Measurements from ENCODE around the gene CCL28. TPM values are rescaled to one million over a fixed set of nuclear protein-coding genes. Genes with fewer than 3 reads are reported as not detected.
"Not testable (repeated sequence)": the region's sequence is repeated elsewhere in the genome, so short reads cannot be mapped to it uniquely, and the experiment has no call there.

Gene CCL28
- total and polyA plus RNA-seq, 9 of the 15 experiments (the other 6 are each of a cell fraction or from before 2014, with no cell fraction given), result not detected

DNA sequence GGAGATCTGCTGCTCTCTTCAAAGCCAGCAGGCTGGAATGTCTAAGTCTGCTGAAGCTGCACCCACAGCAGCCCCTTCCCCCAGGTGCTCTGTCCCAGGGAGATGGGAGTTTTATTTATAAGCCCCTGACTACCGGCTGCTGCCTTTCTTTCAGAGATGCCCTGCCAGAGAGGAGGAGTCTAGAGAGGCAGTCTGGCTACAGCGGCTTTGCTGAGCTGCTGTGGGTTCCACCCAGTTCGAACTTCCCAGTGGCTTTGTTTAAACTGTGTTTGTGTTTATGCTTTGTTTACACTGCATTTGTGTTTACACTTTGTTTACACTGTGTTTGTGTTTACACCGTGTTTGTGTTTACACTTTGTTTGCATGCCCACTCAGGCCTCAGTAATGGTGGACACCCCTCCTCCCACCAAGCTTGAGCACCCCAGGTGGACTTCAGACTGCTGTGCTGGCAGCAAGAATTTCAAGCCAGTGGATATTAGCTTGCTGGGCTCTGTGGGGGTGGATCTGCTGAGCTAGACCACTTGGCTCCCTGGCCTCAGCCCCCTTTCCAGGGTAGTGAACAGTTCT is 45.4 kb downstream of the CCL28 start:
- intact Hi-C loops (cut with micrococcal nuclease); in situ Hi-C loops (cut with MboI); H4K20me1 ChIP-seq (replicated peaks; ENCODE audit: control insufficient read depth, insufficient read depth, low read length); H3K27me3 ChIP-seq (ENCODE audit: control insufficient read depth in 2 of 2, insufficient read depth in 2 of 2, low read length in 2 of 2); H3K27ac ChIP-seq (ENCODE audit: extremely low read depth, low read depth, low read length); ATAC-seq; H3K4me3 ChIP-seq; CTCF ChIA-PET (ENCODE audit: low intra/inter-chr PET ratio); H3K9me3 ChIP-seq (replicated peaks; ENCODE audit: control insufficient read depth, insufficient read depth, low read depth, low read length); H3K9me1 ChIP-seq (ENCODE audit: control insufficient read depth, insufficient read depth, low read length); H3K9ac ChIP-seq (ENCODE audit: insufficient read depth in 1 of 2, low read depth in 2 of 2, low read length in 2 of 2); H3K4me2 ChIP-seq (ENCODE audit: insufficient read depth, low read length); DNase-seq (ENCODE audit: extremely low read depth in 1 of 4, low spot score in 3 of 4); H3K36me3 ChIP-seq (ENCODE audit: control insufficient read depth, insufficient read depth, low read length); BruUV-seq (replicated peaks); FAIRE-seq; H3K79me2 ChIP-seq (ENCODE audit: control insufficient read depth, insufficient read depth, low read length): not testable (repeated sequence)
- POLR2A ChIA-PET, result interaction anchor here (1.0 to 1.6 kb wide), 4 partner anchors 8 to 117 kb away, joined by 3 to 6 read pairs (median 4); partner anchors contain the start of gene TMEM267
- H3K4me1 ChIP-seq (replicated peaks in 1 of 2; ENCODE audit: control insufficient read depth in 2 of 2, insufficient read depth in 2 of 2, low read length in 2 of 2), result peaks cover 0 to 12% of the 10 kb centered on the region in 2 experiments; a peak in 2 of 5 replicates
- WGBS (ENCODE audit: insufficient coverage, low coverage, missing lambda C conversion rate), result 10% methylated on average over 4 of the region's 4 CpGs
- H2AFZ ChIP-seq (ENCODE audit: low read depth, low read length), result peak overlapping the region; percentile 12; the same call in 1 of the 2 replicates

DNA sequence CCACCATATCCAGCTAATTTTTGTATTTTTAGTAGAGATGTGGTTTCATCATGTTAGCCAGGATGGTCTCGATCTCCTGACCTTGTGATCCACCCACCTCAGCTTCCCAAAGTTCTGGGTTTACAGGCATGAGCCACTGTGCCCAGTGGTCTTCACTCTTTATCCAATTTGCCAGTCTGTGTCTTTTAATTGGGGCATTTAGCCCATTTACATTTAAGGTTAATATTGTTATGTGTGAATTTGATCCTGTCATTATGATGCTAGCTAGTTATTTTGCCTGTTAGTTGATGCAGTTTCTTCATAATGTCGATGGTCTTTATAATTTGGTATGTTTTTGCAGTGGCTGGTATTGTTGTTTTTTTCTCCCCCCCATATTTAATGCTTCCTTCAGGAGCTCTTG is 47.0 kb downstream of the CCL28 start:
- CTCF ChIA-PET (ENCODE audit: low intra/inter-chr PET ratio); H3K4me3 ChIP-seq; POLR2A ChIA-PET; in situ Hi-C loops (cut with MboI); H4K20me1 ChIP-seq (replicated peaks; ENCODE audit: control insufficient read depth, insufficient read depth, low read length); DNase-seq (ENCODE audit: extremely low read depth in 1 of 4, low spot score in 3 of 4); BruUV-seq (replicated peaks); H3K9me3 ChIP-seq (replicated peaks; ENCODE audit: control insufficient read depth, insufficient read depth, low read depth, low read length); H3K4me1 ChIP-seq (replicated peaks in 1 of 2; ENCODE audit: control insufficient read depth in 2 of 2, insufficient read depth in 2 of 2, low read length in 2 of 2); H3K4me2 ChIP-seq (ENCODE audit: insufficient read depth, low read length); H3K27ac ChIP-seq (ENCODE audit: extremely low read depth, low read depth, low read length); intact Hi-C loops (cut with micrococcal nuclease); H3K9ac ChIP-seq (ENCODE audit: insufficient read depth in 1 of 2, low read depth in 2 of 2, low read length in 2 of 2); H2AFZ ChIP-seq (ENCODE audit: low read depth, low read length); H3K79me2 ChIP-seq (ENCODE audit: control insufficient read depth, insufficient read depth, low read length); H3K9me1 ChIP-seq (ENCODE audit: control insufficient read depth, insufficient read depth, low read length); H3K27me3 ChIP-seq (ENCODE audit: control insufficient read depth in 2 of 2, insufficient read depth in 2 of 2, low read length in 2 of 2); FAIRE-seq; H3K36me3 ChIP-seq (ENCODE audit: control insufficient read depth, insufficient read depth, low read length); ATAC-seq: not testable (repeated sequence)
- 6% methylated on average over 2 of the region's 2 CpGs for WGBS (ENCODE audit: insufficient coverage, low coverage, missing lambda C conversion rate)
- peak; percentile 92 for TF ChIP-seq ZNF507 (tag; conservative IDR thresholded peaks at IDR 0.05)
